Activated B cell treated with CpG ODN at 0.5 μM for 24 hours (primary cell): ENCODE data around the gene TMC2. TPM values are rescaled to one million over a fixed set of nuclear protein-coding genes. Genes with fewer than 3 reads are reported as not detected.

Experiments used
- ATAC-seq: fragments of 200-7000 bp; cut with Tn5 transposase; one replicate; pipeline ENCODE4 v1.10.0; 2021; ENCODE audit warnings: low read depth, mild to moderate bottlenecking, moderate library complexity
- CTCF ChIA-PET: fragments of 350-600 bp; sonication (Branson Sonifier 250); formaldehyde crosslinking; loops from one replicate; lab custom pipeline; 2021; ENCODE audit warnings: antibody characterized with exemption; lab: Charles Lee
- POLR2A ChIA-PET: fragments of 350-600 bp; sonication (Branson Sonifier 250); formaldehyde crosslinking; loops from one replicate; lab custom pipeline; 2021; ENCODE audit warnings: antibody characterized with exemption; lab: Charles Lee
- DNase-seq: peaks from one replicate; pipeline ENCODE4 v3.0.0; 2022
- H3K27ac Mint-ChIP-seq: one replicate; pipeline ENCODE4 v1.8.0; 2020; ENCODE audit warnings: mixed read lengths
- H3K27me3 Mint-ChIP-seq: one replicate; pipeline ENCODE4 v1.8.0; 2021; ENCODE audit warnings: mixed read lengths
- H3K36me3 Mint-ChIP-seq: one replicate; pipeline ENCODE4 v1.8.0; 2021; ENCODE audit warnings: low read depth, mixed read lengths
- H3K4me1 Mint-ChIP-seq: one replicate; pipeline ENCODE4 v1.8.0; 2021; ENCODE audit warnings: mixed read lengths
- H3K4me3 Mint-ChIP-seq: one replicate; pipeline ENCODE4 v1.8.0; 2020; ENCODE audit warnings: mild to moderate bottlenecking, mixed read lengths
- H3K9me3 Mint-ChIP-seq: one replicate; pipeline ENCODE4 v1.8.0; 2020; ENCODE audit warnings: mixed read lengths
- CTCF ChIP-seq: fragments of 200-600 bp; IDR thresholded peaks from one replicate; pipeline ENCODE4 v1.8.0; 2022; ENCODE audit warnings: antibody characterized with exemption, mild to moderate bottlenecking
- intact Hi-C: fragments of 100-400 bp; cut with micrococcal nuclease; formaldehyde crosslinking; loops from one replicate; pipeline ENCODE4 v1.15.1; 2024
- total RNA-seq: library from RNA; stranded (reverse); gene quantifications from 2 replicates; pipeline ENCODE4 v1.2.3, GENCODE V29; 2022

The TMC2 gene
- total RNA-seq, 1 donor from 2014 or later, result not detected

- Mint-ChIP-seq H3K9me3 (no peaks in the 10 kb centered on the region), H3K27me3 (peaks cover 39% of the 10 kb centered on the region), H3K4me3 (no peak overlapping the region), H3K36me3 (no peaks in the 10 kb centered on the region), H3K27ac (no peak overlapping the region), H3K4me1 (peaks cover 8% of the 10 kb centered on the region)
- CTCF ChIA-PET, result no interaction called here
- ATAC-seq (no peak), DNase-seq (no peak)
- POLR2A ChIA-PET, result no interaction called here
- TF ChIP-seq CTCF, result no peak
- intact Hi-C loops, result no loop called here
Measured at GRCh38 chr20:2619961-2620595, 83.7 kb downstream of the TMC2 start.

GRCh38 chr20:2624190-2624589, 87.8 kb downstream of the TMC2 start:
- Mint-ChIP-seq H3K36me3 (no peaks in the 10 kb centered on the region), H3K4me1 (no peaks in the 10 kb centered on the region), H3K27me3 (peaks cover 35% of the 10 kb centered on the region), H3K27ac (no peak overlapping the region), H3K9me3 (peaks cover 10% of the 10 kb centered on the region), H3K4me3 (no peak overlapping the region)
- ChIA-PET CTCF (no interaction called here), POLR2A (no interaction called here)
- ATAC-seq, result no peak
- TF ChIP-seq CTCF, result no peak
- DNase-seq, result no peak
- intact Hi-C loops, result no loop called here

- no peak overlapping the region for H3K27ac Mint-ChIP-seq
- POLR2A ChIA-PET, result no interaction called here
- intact Hi-C loops, result no loop called here
- H3K9me3 Mint-ChIP-seq, result peaks cover 10% of the 10 kb centered on the region
- H3K4me3 Mint-ChIP-seq, result no peak overlapping the region
- H3K27me3 Mint-ChIP-seq, result peaks cover 30% of the 10 kb centered on the region
- TF ChIP-seq CTCF, result no peak
- H3K4me1 Mint-ChIP-seq, result no peaks in the 10 kb centered on the region
- DNase-seq (no peak), ATAC-seq (no peak)
- CTCF ChIA-PET, result no interaction called here
- H3K36me3 Mint-ChIP-seq, result no peaks in the 10 kb centered on the region
Measured at GRCh38 chr20:2625062-2625461, 88.7 kb downstream of the TMC2 start.

GRCh38 chr20:2626853-2627541, 90.6 kb downstream of the TMC2 start:
- no peak for DNase-seq
- intact Hi-C loops, result no loop called here
- POLR2A ChIA-PET, result no interaction called here
- no peak overlapping the region for H3K4me3 Mint-ChIP-seq
- CTCF ChIA-PET, result no interaction called here
- no peak for ATAC-seq
- H3K9me3 Mint-ChIP-seq, result peaks cover 22% of the 10 kb centered on the region
- H3K36me3 Mint-ChIP-seq, result no peaks in the 10 kb centered on the region
- H3K27ac Mint-ChIP-seq, result no peak overlapping the region
- H3K27me3 Mint-ChIP-seq, result peaks cover 23% of the 10 kb centered on the region
- no peak for TF ChIP-seq CTCF
- H3K4me1 Mint-ChIP-seq, result no peaks in the 10 kb centered on the region

GRCh38 chr20:2631228-2631627, 94.9 kb downstream of the TMC2 start:
- H3K27ac Mint-ChIP-seq, result no peak overlapping the region
- DNase-seq (no peak), ATAC-seq (no peak)
- intact Hi-C loops, result no loop called here
- no peaks in the 10 kb centered on the region for H3K4me1 Mint-ChIP-seq
- H3K4me3 Mint-ChIP-seq, result no peak overlapping the region
- CTCF ChIA-PET, result interaction anchor here (1.2 kb wide), 1 partner anchor 14 kb away, joined by 4 read pairs; no protein-coding TSS in a partner anchor
- peaks cover 18% of the 10 kb centered on the region for H3K9me3 Mint-ChIP-seq
- no peaks in the 10 kb centered on the region for H3K36me3 Mint-ChIP-seq
- peaks cover 37% of the 10 kb centered on the region for H3K27me3 Mint-ChIP-seq
- POLR2A ChIA-PET, result no interaction called here
- TF ChIP-seq CTCF, result no peak
